ENCODE measurements around the gene WDSUB1.

The WDSUB1 gene

GRCh38 chr2:159199236-159199635 is 87.3 kb downstream of the WDSUB1 start:
- Histone ChIP-seq H3K4me1 (peaks cover 0 to 61% (median 22%) of the 10 kb centered on the region in 4 donors), H3K9me3 (no peaks in the 10 kb centered on the region), H3K36me3 (peaks cover 0 to 54% (median 7%) of the 10 kb centered on the region in 3 donors), H3K27ac (peak overlapping the region in 1 of 2 donors; percentile 39), H3K4me3 (no peak overlapping the region), H3K27me3 (no peaks in the 10 kb centered on the region)
- no peak for DNase-seq
- TF ChIP-seq, protein P1, sequence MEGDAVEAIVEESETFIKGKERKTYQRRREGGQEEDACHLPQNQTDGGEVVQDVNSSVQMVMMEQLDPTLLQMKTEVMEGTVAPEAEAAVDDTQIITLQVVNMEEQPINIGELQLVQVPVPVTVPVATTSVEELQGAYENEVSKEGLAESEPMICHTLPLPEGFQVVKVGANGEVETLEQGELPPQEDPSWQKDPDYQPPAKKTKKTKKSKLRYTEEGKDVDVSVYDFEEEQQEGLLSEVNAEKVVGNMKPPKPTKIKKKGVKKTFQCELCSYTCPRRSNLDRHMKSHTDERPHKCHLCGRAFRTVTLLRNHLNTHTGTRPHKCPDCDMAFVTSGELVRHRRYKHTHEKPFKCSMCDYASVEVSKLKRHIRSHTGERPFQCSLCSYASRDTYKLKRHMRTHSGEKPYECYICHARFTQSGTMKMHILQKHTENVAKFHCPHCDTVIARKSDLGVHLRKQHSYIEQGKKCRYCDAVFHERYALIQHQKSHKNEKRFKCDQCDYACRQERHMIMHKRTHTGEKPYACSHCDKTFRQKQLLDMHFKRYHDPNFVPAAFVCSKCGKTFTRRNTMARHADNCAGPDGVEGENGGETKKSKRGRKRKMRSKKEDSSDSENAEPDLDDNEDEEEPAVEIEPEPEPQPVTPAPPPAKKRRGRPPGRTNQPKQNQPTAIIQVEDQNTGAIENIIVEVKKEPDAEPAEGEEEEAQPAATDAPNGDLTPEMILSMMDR (IDR thresholded peaks at IDR 0.05) = no peak
- intact Hi-C loops (cut with DNase I; ENCODE audit: low total_unique reads) = no loop called here

DNA sequence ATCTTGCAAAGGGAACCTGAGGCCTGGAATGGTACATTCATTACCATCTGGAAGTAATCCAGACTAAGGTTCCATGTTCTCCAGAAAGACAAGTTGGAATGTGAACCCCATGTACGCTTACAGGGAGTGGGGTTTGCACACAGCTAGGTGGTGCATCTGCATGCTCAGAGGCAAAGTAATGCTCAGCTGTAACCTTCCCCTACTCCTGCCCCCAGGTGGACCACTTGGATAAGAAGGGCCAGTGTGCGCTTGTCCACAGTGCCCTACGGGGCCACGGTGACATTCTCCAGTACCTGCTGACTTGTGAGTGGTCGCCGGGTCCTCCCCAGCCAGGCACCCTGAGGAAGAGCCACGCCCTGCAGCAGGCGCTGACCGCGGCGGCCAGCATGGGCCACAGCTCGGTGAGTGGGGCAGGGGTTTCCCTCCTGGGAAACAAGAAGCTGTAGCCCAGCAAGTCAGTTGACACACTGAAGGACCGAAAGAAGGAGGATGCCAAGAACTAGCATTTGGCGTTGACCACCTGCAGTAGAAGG is 90.0 kb downstream of the WDSUB1 start:
- peaks cover 0 to 39% (median 9%) of the 10 kb centered on the region in 4 donors for H3K4me1 ChIP-seq
- no peak overlapping the region for H3K27ac ChIP-seq
- no peaks in the 10 kb centered on the region for H3K9me3 ChIP-seq
- peaks cover 0 to 74% (median 7%) of the 10 kb centered on the region in 3 donors for H3K36me3 ChIP-seq
- no peak for DNase-seq
- TF ChIP-seq, protein P1 (IDR thresholded peaks at IDR 0.05) = no peak
- H3K27me3 ChIP-seq = no peaks in the 10 kb centered on the region
- H3K4me3 ChIP-seq = no peak overlapping the region
- intact Hi-C loops (cut with DNase I; ENCODE audit: low total_unique reads) = no loop called here

- peaks cover 0 to 32% (median 7%) of the 10 kb centered on the region in 4 donors for H3K4me1 ChIP-seq
- TF ChIP-seq, protein P1 (IDR thresholded peaks at IDR 0.05) = no peak
- H3K9me3 ChIP-seq = no peaks in the 10 kb centered on the region
- intact Hi-C loops (cut with DNase I; ENCODE audit: low total_unique reads) = no loop called here
- no peak overlapping the region for H3K4me3 ChIP-seq
- H3K36me3 ChIP-seq = peaks cover 0 to 81% (median 7%) of the 10 kb centered on the region in 3 donors
- no peak for DNase-seq
- no peaks in the 10 kb centered on the region for H3K27me3 ChIP-seq
- H3K27ac ChIP-seq = peak overlapping the region in 1 of 2 donors; percentile 45
Observed at GRCh38 chr2:159195697-159196096, 90.8 kb downstream of the WDSUB1 start.

- TF ChIP-seq, protein P1 (IDR thresholded peaks at IDR 0.05) = no peak
- H3K27ac ChIP-seq = no peak overlapping the region
- no peaks in the 10 kb centered on the region for H3K9me3 ChIP-seq
- intact Hi-C loops (cut with DNase I; ENCODE audit: low total_unique reads) = no loop called here
- H3K4me3 ChIP-seq = no peak overlapping the region
- H3K27me3 ChIP-seq = no peaks in the 10 kb centered on the region
- no peak for DNase-seq
- peaks cover 0 to 21% (median 3%) of the 10 kb centered on the region in 4 donors for H3K4me1 ChIP-seq
- peaks cover 0 to 85% (median 7%) of the 10 kb centered on the region in 3 donors for H3K36me3 ChIP-seq
Observed at GRCh38 chr2:159194241-159194640, 92.3 kb downstream of the WDSUB1 start.

DNA sequence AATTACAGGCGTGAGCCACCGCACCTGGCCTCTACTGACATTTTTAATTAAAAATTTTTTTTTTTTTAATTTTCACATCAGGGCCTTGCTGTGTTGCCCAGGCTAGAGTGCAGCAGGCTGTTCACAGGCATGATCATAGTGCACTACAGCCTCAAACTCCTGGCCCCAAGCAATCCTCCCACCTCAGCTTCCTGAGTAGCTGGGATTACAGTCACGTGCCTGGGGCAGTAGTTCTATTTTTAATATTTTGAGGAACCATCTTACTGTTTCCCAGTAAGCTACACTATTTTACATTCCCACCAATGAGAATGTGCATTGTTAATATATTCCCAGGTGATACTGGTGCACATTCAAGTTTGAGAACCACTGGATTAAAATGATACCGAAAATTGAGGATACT is 92.7 kb downstream of the WDSUB1 start:
- no peak overlapping the region for H3K4me3 ChIP-seq
- H3K27ac ChIP-seq = no peak overlapping the region
- peaks cover 0 to 21% (median 3%) of the 10 kb centered on the region in 4 donors for H3K4me1 ChIP-seq
- H3K36me3 ChIP-seq = peaks cover 0 to 85% (median 7%) of the 10 kb centered on the region in 3 donors
- TF ChIP-seq, protein P1 (IDR thresholded peaks at IDR 0.05) = no peak
- DNase-seq = no peak
- intact Hi-C loops (cut with DNase I; ENCODE audit: low total_unique reads) = no loop called here
- no peaks in the 10 kb centered on the region for H3K9me3 ChIP-seq
- no peaks in the 10 kb centered on the region for H3K27me3 ChIP-seq

All from tibial artery (tissue), 4 donors.